ENCODE results near the gene TFDP2. TPM values are rescaled to one million over a fixed set of nuclear protein-coding genes. Genes with fewer than 3 reads are reported as not detected.

The TFDP2 gene
- total RNA-seq, 1 donor, result 93.7 TPM

DNA sequence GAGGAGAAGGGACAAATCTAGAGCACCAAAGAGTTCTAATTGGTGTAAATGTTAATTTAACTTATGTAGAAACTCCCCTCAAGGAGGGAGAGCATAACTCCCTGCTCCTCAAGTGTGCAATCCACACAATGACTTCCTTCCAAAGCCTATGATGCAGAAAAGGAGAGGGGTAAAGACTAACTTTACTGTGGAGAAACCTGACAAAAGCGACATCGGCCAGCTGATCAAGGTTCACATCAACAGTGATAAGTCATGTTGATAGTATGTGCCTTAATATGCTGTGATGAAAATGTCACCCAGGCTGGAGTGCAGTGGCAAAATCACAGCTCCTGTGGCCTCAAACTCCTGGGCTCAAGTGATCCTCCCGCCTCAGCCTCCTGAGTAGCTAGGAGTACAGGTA is 76.5 kb downstream of the TFDP2 start:
- DNase-seq (ENCODE audit: low read depth), result no peak
- no peak for TF ChIP-seq CTCF (IDR thresholded peaks at IDR 0.05; ENCODE audit: insufficient read depth, low read depth, low read length)
- no peak overlapping the region for H3K4me3 ChIP-seq (ENCODE audit: low read depth, low read length)

DNA sequence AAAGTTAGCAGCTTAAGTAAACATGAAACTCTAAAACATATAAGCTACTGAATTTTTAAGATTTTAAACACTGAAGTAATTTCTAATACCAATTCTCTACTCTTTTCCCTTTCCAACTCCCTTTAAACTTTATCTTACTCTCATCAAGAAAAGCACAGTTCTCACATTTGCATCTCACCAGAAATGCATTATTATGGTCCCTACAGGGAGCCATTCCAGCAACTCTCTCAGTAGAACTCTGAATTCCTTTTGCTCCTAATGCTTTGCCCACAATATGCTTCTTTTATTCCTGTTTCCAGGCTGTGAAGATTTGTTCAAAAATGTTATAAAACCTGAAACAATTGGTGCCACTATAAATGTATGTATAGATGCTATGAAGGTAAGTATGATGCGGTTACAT is 83.4 kb downstream of the TFDP2 start:
- no peak for TF ChIP-seq CTCF (IDR thresholded peaks at IDR 0.05; ENCODE audit: insufficient read depth, low read depth, low read length)
- no peak overlapping the region for H3K4me3 ChIP-seq (ENCODE audit: low read depth, low read length)
- no peak for DNase-seq (ENCODE audit: low read depth)

DNA sequence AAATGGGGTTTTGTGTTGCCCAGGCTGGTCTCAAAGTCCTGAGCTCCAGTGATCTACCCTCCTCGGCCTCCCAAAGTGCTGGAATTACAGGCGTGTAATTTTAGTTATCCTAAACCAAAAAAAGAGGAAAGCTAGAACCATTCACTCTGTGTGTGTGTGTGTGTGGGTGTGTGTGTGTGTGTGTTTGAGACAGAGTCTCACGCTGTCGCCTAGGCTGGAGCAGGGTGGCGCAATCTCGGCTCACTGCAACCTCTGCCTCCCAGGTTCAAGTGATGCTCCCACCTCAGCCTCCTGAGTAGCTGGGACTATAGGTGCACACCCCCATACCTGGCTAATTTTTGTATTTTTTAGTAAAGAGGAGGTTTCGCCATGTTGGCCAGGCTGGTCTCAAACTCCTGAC is 84.0 kb downstream of the TFDP2 start:
- no peak for DNase-seq (ENCODE audit: low read depth)
- no peak for TF ChIP-seq CTCF (IDR thresholded peaks at IDR 0.05; ENCODE audit: insufficient read depth, low read depth, low read length)

DNA sequence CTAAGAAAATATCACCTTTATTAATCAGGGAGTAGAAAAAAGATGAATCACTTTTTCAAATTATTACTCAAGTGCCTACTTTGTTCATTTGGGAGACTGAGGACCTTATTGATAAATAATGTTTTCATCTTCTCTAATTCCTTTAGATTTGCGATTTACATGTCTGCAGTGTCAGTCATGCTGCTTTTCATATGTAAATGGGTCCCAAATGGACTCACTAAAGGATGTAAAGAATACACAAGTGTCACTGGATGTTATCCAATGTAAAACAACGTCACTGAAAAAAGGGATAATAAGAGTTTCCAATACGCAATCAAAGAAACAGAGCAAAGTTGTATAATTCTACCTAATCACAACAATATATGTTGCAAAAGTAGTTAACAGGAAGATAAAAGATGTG is 84.9 kb downstream of the TFDP2 start:
- no peak for TF ChIP-seq CTCF (IDR thresholded peaks at IDR 0.05; ENCODE audit: insufficient read depth, low read depth, low read length)
- no peak for DNase-seq (ENCODE audit: low read depth)
- H3K4me3 ChIP-seq (ENCODE audit: low read depth, low read length), result no peak overlapping the region

More for the DNA sequence above, 84.0 kb downstream of the TFDP2 start:
- H3K4me3 ChIP-seq (ENCODE audit: low read depth, low read length), result no peak overlapping the region

DNA sequence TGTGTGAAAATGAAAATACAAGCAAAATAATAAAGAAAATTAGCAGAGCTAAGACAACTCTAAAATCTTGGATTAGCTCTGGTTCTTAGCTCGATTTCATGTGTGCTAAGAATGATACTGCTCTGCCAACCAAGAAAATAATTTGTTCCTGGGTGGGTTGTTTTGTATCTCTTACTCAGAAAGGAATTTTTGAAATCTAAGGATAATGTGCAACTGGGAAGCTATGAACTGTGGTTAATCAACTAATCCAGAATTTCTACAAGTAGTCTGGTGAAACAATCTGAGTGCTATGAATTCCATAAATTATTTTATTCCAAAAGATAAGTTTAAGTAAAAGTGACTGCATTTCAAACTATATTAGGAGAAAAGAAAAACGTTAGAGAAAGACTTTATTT is 92.0 kb downstream of the TFDP2 start:
- no peak for TF ChIP-seq CTCF (IDR thresholded peaks at IDR 0.05; ENCODE audit: insufficient read depth, low read depth, low read length)
- H3K4me3 ChIP-seq (ENCODE audit: low read depth, low read length), result no peak overlapping the region
- DNase-seq (ENCODE audit: low read depth), result no peak

DNA sequence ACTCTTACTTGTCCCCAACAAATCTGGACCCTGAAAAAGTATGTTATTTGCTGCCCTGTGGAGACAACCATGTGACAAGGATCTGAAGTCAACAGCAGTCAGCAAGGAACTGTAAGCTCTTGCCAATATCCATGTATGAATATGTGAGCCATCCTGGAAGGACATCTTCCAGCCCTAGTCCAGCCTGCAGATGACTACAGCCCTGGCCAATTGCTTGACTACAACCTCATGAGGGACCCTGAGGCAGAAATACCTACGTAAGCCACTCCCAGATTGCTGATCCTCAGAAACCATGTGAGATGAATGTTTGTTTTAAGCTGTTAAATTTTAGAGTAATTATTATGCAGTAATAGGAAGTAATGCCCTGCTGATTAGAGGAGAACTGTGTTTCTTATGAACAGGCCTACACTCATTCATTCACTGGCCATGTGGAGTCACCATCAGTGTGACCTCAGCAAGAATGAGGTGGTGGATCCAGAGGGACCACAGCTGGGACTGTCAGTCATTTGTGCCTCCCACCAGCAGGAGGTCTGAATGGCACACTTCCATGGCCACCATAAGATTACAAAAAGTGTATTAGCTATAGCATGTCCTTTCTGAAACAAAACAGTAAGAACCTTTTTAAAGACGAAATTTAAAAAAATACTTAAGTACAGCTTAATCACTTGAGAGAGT is 92.6 kb downstream of the TFDP2 start:
- DNase-seq (ENCODE audit: low read depth), result no peak
- no peak for TF ChIP-seq CTCF (IDR thresholded peaks at IDR 0.05; ENCODE audit: insufficient read depth, low read depth, low read length)
- H3K4me3 ChIP-seq (ENCODE audit: low read depth, low read length), result no peak overlapping the region

DNA sequence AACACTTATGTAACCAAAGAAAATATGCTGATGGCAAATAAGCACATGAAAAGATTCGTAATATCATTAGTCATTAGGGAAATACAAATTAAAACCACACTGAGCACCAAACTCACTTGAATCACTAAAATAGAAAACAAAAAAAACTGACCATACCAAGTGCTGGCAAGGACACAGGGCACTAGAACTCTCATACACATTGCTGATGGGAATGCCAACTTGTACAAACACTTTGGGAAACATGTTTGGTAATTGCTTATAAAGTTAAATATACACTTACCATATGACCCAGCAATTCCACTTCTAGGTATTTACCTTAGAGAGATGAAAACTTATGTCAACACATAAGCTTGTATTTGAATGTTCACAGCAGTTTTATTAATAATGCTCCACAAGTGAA is 95.5 kb downstream of the TFDP2 start:
- H3K4me3 ChIP-seq (ENCODE audit: low read depth, low read length), result no peak overlapping the region
- DNase-seq (ENCODE audit: low read depth), result no peak
- TF ChIP-seq CTCF (IDR thresholded peaks at IDR 0.05; ENCODE audit: insufficient read depth, low read depth, low read length), result no peak

Data from fibroblast of villous mesenchyme (primary cell).